Central memory CD8-positive, alpha-beta T cell (primary cell): ENCODE measurements around the gene MLIP.

Experiments
- ATAC-seq: fragments of 150-1000 bp; cut with Tn5 transposase; replicated peaks from 2 replicates; pipeline ENCODE4 v1.10.0; 2022; ENCODE audit warnings: mild to moderate bottlenecking, moderate FRiP score, moderate number of reproducible peaks; ENCODE audit not compliant: poor library complexity, severe bottlenecking; ENCODE audit errors: extremely low read depth
- DNase-seq, 2 donors: peaks; one replicate each; pipeline ENCODE4 v3.0.0; 2021; ENCODE audit warnings: low spot score in 2 of 2
- H3K27ac Mint-ChIP-seq: one replicate; pipeline ENCODE4 v1.8.0; 2022; ENCODE audit warnings: low read depth, mild to moderate bottlenecking, moderate library complexity, mixed read lengths
- H3K27me3 Mint-ChIP-seq: one replicate; pipeline ENCODE4 v1.8.0; 2022; ENCODE audit warnings: mixed read lengths
- H3K36me3 Mint-ChIP-seq: one replicate; pipeline ENCODE4 v1.8.0; 2022; ENCODE audit warnings: mild to moderate bottlenecking, moderate library complexity, mixed read lengths; ENCODE audit not compliant: insufficient read depth
- H3K4me1 Mint-ChIP-seq: one replicate; pipeline ENCODE4 v1.8.0; 2022; ENCODE audit warnings: mixed read lengths
- H3K4me3 Mint-ChIP-seq: one replicate; pipeline ENCODE4 v1.8.0; 2022; ENCODE audit warnings: mild to moderate bottlenecking, moderate library complexity, mixed read lengths
- H3K9me3 Mint-ChIP-seq: one replicate; pipeline ENCODE4 v1.8.0; 2022; ENCODE audit warnings: mixed read lengths

MLIP gene

DNA sequence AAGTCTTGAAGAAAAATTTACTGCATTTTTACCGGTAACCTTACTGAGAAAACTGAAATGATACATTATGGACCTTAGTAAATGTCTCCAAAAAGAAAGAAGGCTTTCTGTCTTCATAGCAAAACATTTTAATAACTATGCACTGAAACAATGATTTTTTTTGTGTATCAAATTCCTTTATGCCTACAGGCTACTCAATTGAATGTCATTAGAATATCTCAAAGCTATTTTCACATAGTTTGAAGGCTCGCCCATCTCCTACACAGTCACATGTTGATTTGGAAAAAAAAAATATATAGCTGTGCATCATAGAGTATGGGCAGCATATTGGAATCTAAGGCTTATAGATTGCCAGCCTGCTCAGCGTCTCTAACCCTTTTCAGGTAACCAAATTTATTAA, 12.0 kb upstream of the MLIP start:
- Mint-ChIP-seq H3K9me3 (peaks cover 17% of the 10 kb centered on the region), H3K27me3 (no peaks in the 10 kb centered on the region), H3K4me1 (no peaks in the 10 kb centered on the region), H3K4me3 (no peak overlapping the region), H3K27ac (no peak overlapping the region), H3K36me3 (no peaks in the 10 kb centered on the region)
- DNase-seq (no peak), ATAC-seq (no peak)

GRCh38 chr6:54100411-54101006, 10.7 kb upstream of the MLIP start:
- Mint-ChIP-seq H3K9me3 (peaks cover 16% of the 10 kb centered on the region), H3K36me3 (peaks cover 1% of the 10 kb centered on the region), H3K4me1 (no peaks in the 10 kb centered on the region), H3K27me3 (no peaks in the 10 kb centered on the region), H3K27ac (no peak overlapping the region), H3K4me3 (no peak overlapping the region)
- ATAC-seq (no peak), DNase-seq (no peak)

DNA sequence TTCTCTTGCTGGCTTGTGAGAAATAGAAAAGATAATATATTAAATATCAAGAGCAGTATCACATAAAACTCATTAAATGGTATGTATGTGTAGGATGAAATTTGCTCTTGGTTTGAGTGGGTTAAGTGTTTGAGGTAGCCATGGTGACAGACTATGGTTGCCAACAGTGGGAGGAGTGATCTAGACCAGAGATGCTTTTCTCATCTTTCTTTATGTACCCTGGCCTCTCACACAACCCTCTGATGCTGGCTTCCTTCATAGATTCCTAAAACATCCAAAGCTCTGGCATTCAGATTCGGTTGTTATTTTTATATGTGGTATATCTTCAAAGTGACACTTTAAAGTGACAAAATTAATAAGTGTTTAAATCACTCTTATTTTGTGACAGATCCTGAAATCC, 9.0 kb upstream of the MLIP start:
- ATAC-seq = no peak
- H3K27ac Mint-ChIP-seq = no peak overlapping the region

GRCh38 chr6:54103497-54103896, 7.7 kb upstream of the MLIP start:
- Mint-ChIP-seq H3K4me1 (no peaks in the 10 kb centered on the region), H3K4me3 (no peak overlapping the region), H3K9me3 (peaks cover 6% of the 10 kb centered on the region), H3K27ac (no peak overlapping the region), H3K36me3 (peaks cover 1% of the 10 kb centered on the region), H3K27me3 (no peaks in the 10 kb centered on the region)
- DNase-seq (no peak), ATAC-seq (no peak)

More for the DNA sequence above, 9.0 kb upstream of the MLIP start:
- H3K4me1 Mint-ChIP-seq = no peaks in the 10 kb centered on the region
- H3K27me3 Mint-ChIP-seq = no peaks in the 10 kb centered on the region
- H3K9me3 Mint-ChIP-seq = peaks cover 11% of the 10 kb centered on the region
- peaks cover 1% of the 10 kb centered on the region for H3K36me3 Mint-ChIP-seq
- no peak overlapping the region for H3K4me3 Mint-ChIP-seq
- no peak for DNase-seq

GRCh38 chr6:54106727-54107126, 4.5 kb upstream of the MLIP start:
- H3K27me3 Mint-ChIP-seq = no peaks in the 10 kb centered on the region
- no peaks in the 10 kb centered on the region for H3K4me1 Mint-ChIP-seq
- H3K9me3 Mint-ChIP-seq = peaks cover 17% of the 10 kb centered on the region

GRCh38 chr6:54107470-54108090, 3.7 kb upstream of the MLIP start:
- no peaks in the 10 kb centered on the region for H3K27me3 Mint-ChIP-seq
- H3K9me3 Mint-ChIP-seq = peaks cover 17% of the 10 kb centered on the region
- H3K36me3 Mint-ChIP-seq = peaks cover 1% of the 10 kb centered on the region
- no peak overlapping the region for H3K4me3 Mint-ChIP-seq
- no peak overlapping the region for H3K27ac Mint-ChIP-seq
- ATAC-seq (no peak), DNase-seq (no peak)
- no peaks in the 10 kb centered on the region for H3K4me1 Mint-ChIP-seq

More at GRCh38 chr6:54106727-54107126, 4.5 kb upstream of the MLIP start:
- no peak for ATAC-seq
- H3K27ac Mint-ChIP-seq = no peak overlapping the region
- peaks cover 1% of the 10 kb centered on the region for H3K36me3 Mint-ChIP-seq
- no peak overlapping the region for H3K4me3 Mint-ChIP-seq
- no peak for DNase-seq

- H3K4me1 Mint-ChIP-seq = no peaks in the 10 kb centered on the region
- ATAC-seq = no peak
- DNase-seq = no peak
- H3K4me3 Mint-ChIP-seq = no peak overlapping the region
- H3K9me3 Mint-ChIP-seq = peaks cover 17% of the 10 kb centered on the region
- no peaks in the 10 kb centered on the region for H3K27me3 Mint-ChIP-seq
- H3K27ac Mint-ChIP-seq = no peak overlapping the region
- peaks cover 1% of the 10 kb centered on the region for H3K36me3 Mint-ChIP-seq
These were observed 3.0 kb upstream of the MLIP start for GRCh38 chr6:54108271-54108670.

GRCh38 chr6:54109586-54109985, 1.7 kb upstream of the MLIP start:
- peaks cover 1% of the 10 kb centered on the region for H3K36me3 Mint-ChIP-seq
- H3K4me3 Mint-ChIP-seq = no peak overlapping the region
- H3K4me1 Mint-ChIP-seq = no peaks in the 10 kb centered on the region
- no peak overlapping the region for H3K27ac Mint-ChIP-seq
- H3K27me3 Mint-ChIP-seq = no peaks in the 10 kb centered on the region
- ATAC-seq (no peak), DNase-seq (no peak)
- peaks cover 21% of the 10 kb centered on the region for H3K9me3 Mint-ChIP-seq

GRCh38 chr6:54112151-54112650, 958 bp downstream of the MLIP start:
- no peaks in the 10 kb centered on the region for H3K36me3 Mint-ChIP-seq
- no peak for ATAC-seq
- peaks cover 25% of the 10 kb centered on the region for H3K9me3 Mint-ChIP-seq
- no peaks in the 10 kb centered on the region for H3K27me3 Mint-ChIP-seq
- no peak overlapping the region for H3K4me3 Mint-ChIP-seq
- no peak for DNase-seq
- H3K27ac Mint-ChIP-seq = no peak overlapping the region
- no peaks in the 10 kb centered on the region for H3K4me1 Mint-ChIP-seq

DNA sequence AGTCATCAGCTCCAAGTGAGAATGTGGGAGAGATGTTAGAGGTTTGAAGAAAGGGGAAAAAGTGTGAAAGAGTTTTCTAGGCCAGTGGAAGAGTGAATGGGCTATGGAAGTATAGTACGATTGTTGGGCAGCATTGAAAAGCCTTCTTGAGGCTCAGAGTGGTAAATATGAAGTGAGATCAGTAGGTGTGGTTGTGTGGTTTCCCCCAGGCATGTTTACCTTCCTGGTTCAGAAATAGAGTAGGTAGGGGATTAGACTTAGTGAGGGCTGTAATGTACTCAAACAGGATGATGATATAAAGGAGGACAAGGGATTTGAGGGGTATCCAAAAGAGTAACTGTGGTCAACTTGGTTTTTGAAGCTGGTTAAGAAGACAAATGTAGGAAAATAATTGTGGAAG, 3.7 kb downstream of the MLIP start:
- peaks cover 24% of the 10 kb centered on the region for H3K9me3 Mint-ChIP-seq
- no peaks in the 10 kb centered on the region for H3K36me3 Mint-ChIP-seq
- no peak overlapping the region for H3K27ac Mint-ChIP-seq
- H3K27me3 Mint-ChIP-seq = no peaks in the 10 kb centered on the region
- H3K4me1 Mint-ChIP-seq = no peaks in the 10 kb centered on the region
- H3K4me3 Mint-ChIP-seq = no peak overlapping the region
- no peak for ATAC-seq
- DNase-seq = no peak

DNA sequence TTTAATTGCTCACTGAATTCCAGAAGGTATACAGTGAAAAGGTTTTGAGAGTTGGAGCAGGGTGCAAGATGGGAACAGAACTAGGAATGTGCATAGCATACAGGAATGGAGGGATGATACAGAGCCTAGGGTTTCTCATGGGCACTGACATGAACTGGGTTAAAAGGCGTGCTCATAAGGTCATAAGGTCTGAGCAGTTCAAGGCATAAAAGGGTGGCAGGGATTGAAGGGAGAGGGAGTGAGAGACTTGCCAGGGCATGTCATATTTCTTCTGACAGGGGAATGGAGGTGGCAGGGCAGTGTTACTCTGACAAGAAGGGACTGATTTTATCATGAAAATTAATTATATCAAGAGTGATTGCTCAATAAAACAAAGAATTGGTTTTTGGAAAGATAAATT, 4.7 kb downstream of the MLIP start:
- Mint-ChIP-seq H3K27me3 (no peaks in the 10 kb centered on the region), H3K36me3 (no peaks in the 10 kb centered on the region), H3K4me3 (no peak overlapping the region), H3K9me3 (peaks cover 30% of the 10 kb centered on the region), H3K27ac (no peak overlapping the region), H3K4me1 (no peaks in the 10 kb centered on the region)
- DNase-seq (no peak), ATAC-seq (no peak)

- no peak overlapping the region for H3K4me3 Mint-ChIP-seq
- ATAC-seq (no peak), DNase-seq (no peak)
- no peak overlapping the region for H3K27ac Mint-ChIP-seq
- H3K27me3 Mint-ChIP-seq = no peaks in the 10 kb centered on the region
- peaks cover 25% of the 10 kb centered on the region for H3K9me3 Mint-ChIP-seq
- H3K4me1 Mint-ChIP-seq = no peaks in the 10 kb centered on the region
- no peaks in the 10 kb centered on the region for H3K36me3 Mint-ChIP-seq
These were observed 6.9 kb downstream of the MLIP start for GRCh38 chr6:54118117-54118516.

GRCh38 chr6:54125493-54125892, 14.2 kb downstream of the MLIP start:
- Mint-ChIP-seq H3K4me3 (no peak overlapping the region), H3K27me3 (no peaks in the 10 kb centered on the region), H3K4me1 (no peaks in the 10 kb centered on the region), H3K36me3 (no peaks in the 10 kb centered on the region), H3K9me3 (peaks cover 5% of the 10 kb centered on the region), H3K27ac (no peak overlapping the region)
- DNase-seq (no peak), ATAC-seq (no peak)
